MM.1S (cell line): ENCODE measurements around the gene ARSG.

Experiments
- EZH2 ChIP-seq: fragments of 300-600 bp; sonication (generic); optimal IDR thresholded peaks from 2 replicates; pipeline ENCODE3; 2017; ENCODE audit warnings: low read depth, mild to moderate bottlenecking, antibody characterized with exemption, low read length, mixed read lengths
- EZH2phosphoT487 ChIP-seq: fragments of 300-600 bp; sonication (generic); IDR thresholded peaks from 2 replicates; pipeline ENCODE4 v1.6.1; 2018; ENCODE audit warnings: antibody characterized with exemption, low read length
- TF ChIP-seq, protein P1 (sequence below): fragments of 300-600 bp; sonication (generic); IDR thresholded peaks from 2 replicates; pipeline ENCODE4 v1.5.1; 2016; ENCODE audit warnings: antibody characterized with exemption, low read length, mixed read lengths

DNA sequence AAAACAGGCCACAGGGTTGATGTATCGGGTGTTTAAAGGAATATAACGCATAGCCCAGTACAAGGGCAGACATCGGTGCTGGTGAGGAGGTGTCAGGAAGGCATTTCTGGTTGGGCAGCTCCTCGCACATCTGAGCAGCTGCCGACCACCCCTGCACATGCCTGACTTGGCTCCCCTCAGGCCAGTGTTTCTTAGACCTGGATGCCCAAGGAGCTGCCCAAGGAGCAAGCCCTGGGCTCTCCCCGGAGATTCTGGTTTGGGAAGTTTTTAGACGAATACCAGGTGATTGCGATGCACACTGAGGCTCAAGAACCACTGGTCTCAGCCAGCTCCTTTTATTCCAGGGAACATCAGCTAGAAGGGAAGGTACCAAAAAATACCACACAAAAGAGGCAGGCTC is 154.4 kb downstream of the ARSG start:
- TF ChIP-seq, protein P1, sequence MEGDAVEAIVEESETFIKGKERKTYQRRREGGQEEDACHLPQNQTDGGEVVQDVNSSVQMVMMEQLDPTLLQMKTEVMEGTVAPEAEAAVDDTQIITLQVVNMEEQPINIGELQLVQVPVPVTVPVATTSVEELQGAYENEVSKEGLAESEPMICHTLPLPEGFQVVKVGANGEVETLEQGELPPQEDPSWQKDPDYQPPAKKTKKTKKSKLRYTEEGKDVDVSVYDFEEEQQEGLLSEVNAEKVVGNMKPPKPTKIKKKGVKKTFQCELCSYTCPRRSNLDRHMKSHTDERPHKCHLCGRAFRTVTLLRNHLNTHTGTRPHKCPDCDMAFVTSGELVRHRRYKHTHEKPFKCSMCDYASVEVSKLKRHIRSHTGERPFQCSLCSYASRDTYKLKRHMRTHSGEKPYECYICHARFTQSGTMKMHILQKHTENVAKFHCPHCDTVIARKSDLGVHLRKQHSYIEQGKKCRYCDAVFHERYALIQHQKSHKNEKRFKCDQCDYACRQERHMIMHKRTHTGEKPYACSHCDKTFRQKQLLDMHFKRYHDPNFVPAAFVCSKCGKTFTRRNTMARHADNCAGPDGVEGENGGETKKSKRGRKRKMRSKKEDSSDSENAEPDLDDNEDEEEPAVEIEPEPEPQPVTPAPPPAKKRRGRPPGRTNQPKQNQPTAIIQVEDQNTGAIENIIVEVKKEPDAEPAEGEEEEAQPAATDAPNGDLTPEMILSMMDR, result no peak
- no peak for TF ChIP-seq EZH2phosphoT487
- no peak for TF ChIP-seq EZH2
